Neural progenitor cell (in vitro differentiated cells): ENCODE data around the gene CRTC2. TPM values are rescaled to one million over a fixed set of nuclear protein-coding genes. Genes with fewer than 3 reads are reported as not detected.

Experiments
- DNase-seq: peaks from one replicate; pipeline ENCODE4 v3.0.0-alpha.2; 2016; ENCODE audit warnings: low spot score
- H2AFZ ChIP-seq: fragments of 200-600 bp; sonication (generic); replicated peaks from 2 replicates; pipeline ENCODE4 v1.6.1; 2016; ENCODE audit warnings: antibody characterized with exemption
- H3F3A ChIP-seq: fragments of 200-600 bp; sonication (generic); 2 replicates; pipeline ENCODE4 v1.6.1; 2016; ENCODE audit warnings: antibody characterized with exemption, low read depth
- H3K27ac ChIP-seq: fragments of 200-600 bp; sonication (generic); 2 replicates; pipeline ENCODE4 v1.5.1; 2016; ENCODE audit warnings: mild to moderate bottlenecking
- H3K27me3 ChIP-seq: fragments of 200-600 bp; sonication (generic); 2 replicates; pipeline ENCODE4 v1.6.1; 2016; ENCODE audit warnings: mild to moderate bottlenecking, moderate library complexity
- H3K36me3 ChIP-seq: fragments of 200-600 bp; sonication (generic); 2 replicates; pipeline ENCODE4 v1.5.1; 2016
- H3K4me1 ChIP-seq: fragments of 200-600 bp; sonication (generic); 2 replicates; pipeline ENCODE4 v1.6.1; 2016; ENCODE audit warnings: mixed run types
- H3K4me2 ChIP-seq: fragments of 200-600 bp; sonication (generic); 2 replicates; pipeline ENCODE4 v1.6.1; 2016
- H3K4me3 ChIP-seq: fragments of 200-600 bp; sonication (generic); 2 replicates; pipeline ENCODE4 v1.5.1; 2016
- H3K79me2 ChIP-seq: fragments of 200-600 bp; sonication (generic); 2 replicates; pipeline ENCODE4 v1.6.1; 2016; ENCODE audit warnings: low read depth
- H3K9ac ChIP-seq: fragments of 200-600 bp; sonication (generic); 2 replicates; pipeline ENCODE4 v1.6.1; 2016
- H3K9me3 ChIP-seq: fragments of 200-600 bp; sonication (generic); 2 replicates; pipeline ENCODE4 v1.5.1; 2016; ENCODE audit warnings: low read depth
- H4K20me1 ChIP-seq: fragments of 200-600 bp; sonication (generic); 2 replicates; pipeline ENCODE4 v1.6.1; 2016; ENCODE audit warnings: low read depth
- H3K27ac Mint-ChIP-seq: 3 replicates; pipeline ENCODE4 v1.8.0; 2021; ENCODE audit warnings: mixed read lengths
- H3K27me3 Mint-ChIP-seq: 2 replicates; pipeline ENCODE4 v1.8.0; 2022; ENCODE audit warnings: low read depth, mild to moderate bottlenecking, inconsistent platforms, moderate library complexity, mixed read lengths; ENCODE audit not compliant: insufficient read depth
- H3K36me3 Mint-ChIP-seq: 3 replicates; pipeline ENCODE4 v1.8.0; 2021; ENCODE audit warnings: mixed read lengths
- H3K4me1 Mint-ChIP-seq: 3 replicates; pipeline ENCODE4 v1.8.0; 2021; ENCODE audit warnings: mixed read lengths
- H3K4me3 Mint-ChIP-seq: 3 replicates; pipeline ENCODE4 v1.8.0; 2021; ENCODE audit warnings: mild to moderate bottlenecking, moderate library complexity, mixed read lengths
- H3K9me3 Mint-ChIP-seq: 3 replicates; pipeline ENCODE4 v1.8.0; 2020; ENCODE audit warnings: mixed read lengths
- EZH2 ChIP-seq: fragments of 200-600 bp; sonication (generic); IDR thresholded peaks from 2 replicates; pipeline ENCODE4 v1.6.1; 2017; ENCODE audit warnings: antibody characterized with exemption, mild to moderate bottlenecking, moderate library complexity
- EZH2phosphoT487 ChIP-seq: fragments of 200-600 bp; sonication (generic); IDR thresholded peaks from 2 replicates; pipeline ENCODE4 v1.6.1; 2017; ENCODE audit warnings: antibody characterized with exemption
- total RNA-seq: library from RNA; depleted of rRNA; stranded (reverse); fragments of >200 nt; gene quantifications from 2 replicates; pipeline ENCODE4 v1.2.3, GENCODE V29; 2015; ENCODE audit warnings: low replicate concordance
- TF ChIP-seq, protein P1 (sequence below): fragments of 200-600 bp; sonication (generic); IDR thresholded peaks from 2 replicates; pipeline ENCODE4 v1.5.1; 2017; ENCODE audit warnings: antibody characterized with exemption, mild to moderate bottlenecking

The CRTC2 gene
- total RNA-seq, 1 donor from 2014 or later = 6.7 TPM

DNA sequence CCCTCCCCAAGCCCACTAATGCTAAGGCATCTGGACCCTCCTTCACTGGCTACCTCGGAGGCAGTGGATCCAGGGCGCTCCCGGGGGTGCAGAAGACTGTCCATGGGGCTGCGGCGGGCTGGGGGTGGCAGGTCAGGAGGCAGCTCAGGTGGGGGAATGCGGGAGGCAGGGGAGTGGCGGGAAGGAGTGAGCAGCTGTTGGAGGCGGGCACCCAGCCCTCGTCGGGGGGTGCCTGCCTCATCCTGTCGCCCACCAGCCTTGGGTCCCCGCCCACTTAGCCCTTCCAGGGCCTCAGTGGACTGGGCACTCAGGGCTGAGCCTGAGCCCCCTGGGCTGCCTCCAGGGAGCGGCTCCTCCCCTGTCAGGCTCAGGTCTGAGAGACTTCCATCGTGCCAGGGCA lies 25.0 kb downstream of the CRTC2 start:
- no peaks in the 10 kb centered on the region for H3K27me3 ChIP-seq
- no peaks in the 10 kb centered on the region for H3K79me2 ChIP-seq
- no peak overlapping the region for H3K9ac ChIP-seq
- no peaks in the 10 kb centered on the region for H3K4me1 ChIP-seq
- Mint-ChIP-seq H3K36me3 (peaks cover 24% of the 10 kb centered on the region), H3K27me3 (no peaks in the 10 kb centered on the region), H3K4me1 (no peaks in the 10 kb centered on the region), H3K4me3 (no peak overlapping the region), H3K9me3 (no peaks in the 10 kb centered on the region), H3K27ac (no peak overlapping the region)
- peaks cover 4% of the 10 kb centered on the region for H3F3A ChIP-seq
- TF ChIP-seq EZH2 (no peak), EZH2phosphoT487 (no peak)
- TF ChIP-seq, protein P1, sequence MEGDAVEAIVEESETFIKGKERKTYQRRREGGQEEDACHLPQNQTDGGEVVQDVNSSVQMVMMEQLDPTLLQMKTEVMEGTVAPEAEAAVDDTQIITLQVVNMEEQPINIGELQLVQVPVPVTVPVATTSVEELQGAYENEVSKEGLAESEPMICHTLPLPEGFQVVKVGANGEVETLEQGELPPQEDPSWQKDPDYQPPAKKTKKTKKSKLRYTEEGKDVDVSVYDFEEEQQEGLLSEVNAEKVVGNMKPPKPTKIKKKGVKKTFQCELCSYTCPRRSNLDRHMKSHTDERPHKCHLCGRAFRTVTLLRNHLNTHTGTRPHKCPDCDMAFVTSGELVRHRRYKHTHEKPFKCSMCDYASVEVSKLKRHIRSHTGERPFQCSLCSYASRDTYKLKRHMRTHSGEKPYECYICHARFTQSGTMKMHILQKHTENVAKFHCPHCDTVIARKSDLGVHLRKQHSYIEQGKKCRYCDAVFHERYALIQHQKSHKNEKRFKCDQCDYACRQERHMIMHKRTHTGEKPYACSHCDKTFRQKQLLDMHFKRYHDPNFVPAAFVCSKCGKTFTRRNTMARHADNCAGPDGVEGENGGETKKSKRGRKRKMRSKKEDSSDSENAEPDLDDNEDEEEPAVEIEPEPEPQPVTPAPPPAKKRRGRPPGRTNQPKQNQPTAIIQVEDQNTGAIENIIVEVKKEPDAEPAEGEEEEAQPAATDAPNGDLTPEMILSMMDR = no peak
- no peaks in the 10 kb centered on the region for H4K20me1 ChIP-seq
- H3K4me2 ChIP-seq = no peak overlapping the region
- no peaks in the 10 kb centered on the region for H3K9me3 ChIP-seq
- no peak for DNase-seq
- H2AFZ ChIP-seq = no peak overlapping the region
- no peak overlapping the region for H3K27ac ChIP-seq
- H3K36me3 ChIP-seq = no peaks in the 10 kb centered on the region
- no peak overlapping the region for H3K4me3 ChIP-seq

DNA sequence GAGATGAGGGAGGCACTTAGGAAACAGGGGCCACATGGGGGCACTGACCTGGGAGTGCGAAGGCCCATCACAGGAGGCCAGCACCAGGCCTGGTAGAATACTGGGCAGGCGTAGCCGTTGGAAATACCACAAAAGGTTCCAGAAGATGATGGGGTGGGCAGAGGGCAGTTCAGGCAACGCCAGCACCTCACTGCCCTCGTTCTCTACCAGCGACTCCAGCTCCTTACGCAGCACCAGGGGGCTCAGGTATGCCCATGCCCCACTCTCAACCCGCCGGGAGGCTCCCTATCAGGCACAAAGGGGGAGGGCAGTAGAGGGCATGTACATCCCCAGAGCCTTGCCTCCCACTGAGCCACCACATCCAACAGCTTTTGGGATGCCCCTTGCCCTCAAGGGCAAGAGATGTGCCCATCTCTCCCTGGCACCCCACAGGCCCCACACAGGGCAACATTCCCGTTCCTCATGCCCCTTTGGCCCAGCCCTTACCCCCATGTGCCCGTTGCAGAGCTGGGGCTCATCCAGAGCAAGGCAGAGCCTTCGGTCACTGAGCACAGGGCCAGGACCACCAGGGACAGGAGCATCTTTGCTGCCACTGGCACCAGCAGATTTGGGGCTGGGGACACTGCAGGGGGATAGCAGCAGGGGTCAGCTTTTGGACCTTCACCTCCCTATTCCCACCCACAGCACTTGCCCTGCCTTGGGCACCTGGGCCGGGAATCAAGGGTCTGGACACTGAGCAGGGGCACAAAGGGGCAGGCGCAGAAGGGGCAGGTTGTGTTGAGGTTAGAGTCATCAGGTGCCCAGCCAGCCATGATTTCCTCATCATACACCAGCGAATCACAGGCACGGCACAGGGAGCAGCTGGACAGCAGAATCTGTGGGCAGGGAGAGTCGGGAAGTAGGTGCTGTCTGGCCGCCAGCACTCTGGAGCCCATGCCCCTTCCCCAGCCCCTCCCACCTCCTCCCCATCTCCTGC lies 26.0 kb downstream of the CRTC2 start:
- no peaks in the 10 kb centered on the region for H3K27me3 ChIP-seq
- H3K4me3 Mint-ChIP-seq = no peak overlapping the region
- H3K4me1 ChIP-seq = no peaks in the 10 kb centered on the region
- no peak overlapping the region for H3K27ac Mint-ChIP-seq
- TF ChIP-seq, protein P1 = no peak
- TF ChIP-seq EZH2phosphoT487 (no peak), EZH2 (no peak)
- no peaks in the 10 kb centered on the region for H3K9me3 Mint-ChIP-seq
- no peak overlapping the region for H2AFZ ChIP-seq
- no peaks in the 10 kb centered on the region for H4K20me1 ChIP-seq
- no peaks in the 10 kb centered on the region for H3K79me2 ChIP-seq
- H3F3A ChIP-seq = peaks cover 11% of the 10 kb centered on the region
- no peaks in the 10 kb centered on the region for H3K4me1 Mint-ChIP-seq
- H3K36me3 Mint-ChIP-seq = peaks cover 21% of the 10 kb centered on the region
- H3K4me2 ChIP-seq = no peak overlapping the region
- DNase-seq = no peak
- H3K27me3 Mint-ChIP-seq = no peaks in the 10 kb centered on the region
- no peak overlapping the region for H3K27ac ChIP-seq
- no peak overlapping the region for H3K9ac ChIP-seq
- no peak overlapping the region for H3K4me3 ChIP-seq
- no peaks in the 10 kb centered on the region for H3K9me3 ChIP-seq
- no peaks in the 10 kb centered on the region for H3K36me3 ChIP-seq

DNA sequence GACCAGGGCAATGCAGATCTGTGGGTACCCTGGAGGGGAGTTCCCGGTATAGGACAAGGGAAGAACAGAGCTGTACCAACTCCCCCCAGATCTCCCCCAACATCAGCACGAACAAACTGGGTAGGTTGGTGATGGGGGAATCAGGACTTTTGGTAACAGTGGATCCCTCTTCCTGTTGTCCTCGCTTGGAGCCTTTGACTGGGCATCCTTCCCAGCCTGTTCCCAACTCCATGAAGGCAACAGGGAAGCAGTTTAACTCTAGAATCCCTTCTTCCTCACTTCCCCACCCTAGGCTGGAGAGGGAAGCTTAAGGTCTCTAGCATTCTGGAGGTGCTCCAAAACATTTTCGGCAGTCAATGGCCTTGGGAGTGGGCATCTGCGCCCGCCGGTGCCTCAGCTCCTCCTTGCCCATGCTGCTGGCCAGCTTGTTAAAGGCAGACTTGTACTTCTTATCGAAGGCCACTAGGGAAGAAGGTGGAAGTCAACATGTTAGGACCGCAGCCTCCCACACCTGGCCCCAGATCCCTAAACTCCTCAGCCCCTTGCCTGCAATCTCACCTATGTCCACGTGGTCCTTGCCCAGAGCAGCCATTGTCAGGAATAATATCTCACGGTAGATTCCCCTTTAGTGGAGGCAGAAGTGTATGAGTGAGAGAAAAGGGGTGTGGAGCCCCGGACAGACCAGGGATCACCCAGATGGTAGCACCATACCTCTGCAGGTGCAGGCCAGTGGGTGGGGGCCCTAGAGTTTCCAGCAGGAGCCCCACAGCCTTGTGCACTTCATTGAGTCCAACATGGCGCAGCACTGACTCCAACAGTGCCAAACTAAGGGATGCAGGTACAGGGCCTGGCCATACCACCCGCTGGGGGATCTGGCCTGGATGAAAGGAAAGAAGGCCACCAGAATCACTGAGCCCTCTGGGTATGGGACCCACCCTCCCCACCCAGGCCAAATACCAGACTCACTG lies 28.1 kb downstream of the CRTC2 start:
- Histone ChIP-seq H3K36me3 (no peaks in the 10 kb centered on the region), H3K4me2 (no peak overlapping the region), H3K4me1 (no peaks in the 10 kb centered on the region), H3K9ac (no peak overlapping the region), H3K79me2 (no peaks in the 10 kb centered on the region), H3F3A (peaks cover 11% of the 10 kb centered on the region), H3K4me3 (no peak overlapping the region), H2AFZ (no peak overlapping the region), H3K27ac (no peak overlapping the region), H3K9me3 (no peaks in the 10 kb centered on the region), H4K20me1 (no peaks in the 10 kb centered on the region), H3K27me3 (no peaks in the 10 kb centered on the region)
- Mint-ChIP-seq H3K4me1 (no peaks in the 10 kb centered on the region), H3K27me3 (no peaks in the 10 kb centered on the region), H3K4me3 (no peak overlapping the region), H3K36me3 (peaks cover 9% of the 10 kb centered on the region), H3K9me3 (no peaks in the 10 kb centered on the region), H3K27ac (no peak overlapping the region)
- TF ChIP-seq EZH2phosphoT487 (no peak), EZH2 (no peak)
- TF ChIP-seq, protein P1 = no peak
- DNase-seq = no peak
